HG03457 (cell line): ENCODE results near the gene PDLIM4.

ENCODE experiments used
- ATAC-seq: cut with Tn5 transposase; IDR thresholded peaks from one replicate; pipeline ENCODE4 v1.9.1; 2021; ENCODE audit warnings: moderate number of reproducible peaks; ENCODE audit not compliant: unreplicated experiment

Gene PDLIM4

DNA sequence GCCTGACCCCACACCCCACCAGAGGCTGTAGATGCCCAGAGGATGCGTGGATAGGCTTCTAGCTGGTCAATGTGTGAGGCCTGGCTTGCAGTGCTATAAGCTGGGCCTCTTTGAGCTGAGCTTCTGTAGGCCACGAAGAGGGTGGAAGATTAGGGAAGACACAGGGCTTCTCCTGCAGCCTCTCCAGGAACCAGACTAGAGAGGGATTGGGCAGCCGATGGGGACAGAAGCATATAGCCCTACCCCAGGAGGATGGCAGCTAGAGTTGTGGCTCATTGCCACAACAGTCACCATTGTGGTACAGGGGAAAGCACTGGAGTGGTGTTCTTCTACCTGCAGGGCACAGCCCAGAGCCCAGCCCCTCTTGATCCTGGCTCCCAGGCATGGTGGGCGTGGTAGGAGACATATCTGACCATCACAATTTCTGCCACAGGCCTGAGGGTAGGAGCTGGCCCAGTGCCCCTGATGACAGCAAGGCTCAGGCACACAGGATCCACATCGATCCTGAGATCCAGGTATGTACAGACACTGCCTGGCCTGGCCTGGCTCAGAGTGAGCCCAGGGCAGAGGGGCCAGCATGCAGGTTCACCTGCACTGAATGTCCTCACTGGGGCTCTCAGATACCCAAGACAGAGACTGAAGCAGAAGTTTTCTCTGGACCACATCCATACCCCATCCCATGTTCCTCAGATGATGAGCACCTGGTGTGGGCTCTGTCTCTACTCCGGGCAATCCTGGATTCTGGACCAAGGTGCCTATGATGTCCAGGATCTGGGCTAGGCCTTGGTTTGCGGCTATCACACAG, 8.7 kb downstream of the PDLIM4 start:
- ATAC-seq, result no peak

DNA sequence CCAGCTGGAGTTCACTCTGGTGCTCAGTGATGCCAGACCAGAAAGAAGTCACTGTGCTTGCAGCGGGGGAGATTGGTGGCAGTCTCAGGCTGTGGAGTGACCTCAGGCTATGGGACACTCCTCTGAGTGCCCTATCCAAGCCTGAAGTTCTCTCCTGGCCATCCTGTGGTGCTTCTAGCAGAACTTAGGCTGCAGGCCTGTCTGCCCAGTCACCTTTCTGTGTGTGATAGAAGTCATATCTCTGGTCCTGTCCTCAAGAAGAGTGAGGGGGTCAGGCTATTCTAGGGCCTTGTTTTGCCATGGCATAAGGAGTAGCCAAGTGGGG, 9.3 kb downstream of the PDLIM4 start:
- no peak for ATAC-seq

DNA sequence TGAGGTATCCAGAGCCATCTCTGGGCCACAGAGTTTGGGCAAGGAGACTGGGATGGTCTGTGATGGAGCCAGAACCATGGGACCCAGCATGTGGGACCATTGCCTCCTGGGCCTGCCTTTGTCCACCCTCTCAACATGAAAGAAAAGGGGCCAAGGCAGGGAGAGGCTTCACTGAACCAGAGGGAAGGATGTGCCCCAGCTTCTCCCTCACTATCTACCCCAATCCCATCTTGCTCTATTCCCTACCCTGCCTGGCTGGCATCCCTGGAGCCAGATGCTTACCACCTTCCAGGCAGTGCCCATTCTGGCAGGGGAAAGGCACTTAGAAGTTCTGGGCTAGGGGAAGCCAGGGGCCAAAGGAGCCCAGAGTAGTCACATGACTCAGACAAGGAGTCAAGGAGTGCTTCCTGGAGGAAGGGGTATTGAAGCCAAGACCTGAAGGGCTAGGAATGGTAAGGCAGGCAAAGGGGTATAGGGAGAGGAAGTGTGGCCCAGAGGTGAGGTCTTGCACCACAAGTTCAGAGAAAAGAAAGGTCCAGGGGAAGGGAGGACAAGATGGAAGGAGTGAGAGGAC, 9.8 kb downstream of the PDLIM4 start:
- ATAC-seq, result no peak

DNA sequence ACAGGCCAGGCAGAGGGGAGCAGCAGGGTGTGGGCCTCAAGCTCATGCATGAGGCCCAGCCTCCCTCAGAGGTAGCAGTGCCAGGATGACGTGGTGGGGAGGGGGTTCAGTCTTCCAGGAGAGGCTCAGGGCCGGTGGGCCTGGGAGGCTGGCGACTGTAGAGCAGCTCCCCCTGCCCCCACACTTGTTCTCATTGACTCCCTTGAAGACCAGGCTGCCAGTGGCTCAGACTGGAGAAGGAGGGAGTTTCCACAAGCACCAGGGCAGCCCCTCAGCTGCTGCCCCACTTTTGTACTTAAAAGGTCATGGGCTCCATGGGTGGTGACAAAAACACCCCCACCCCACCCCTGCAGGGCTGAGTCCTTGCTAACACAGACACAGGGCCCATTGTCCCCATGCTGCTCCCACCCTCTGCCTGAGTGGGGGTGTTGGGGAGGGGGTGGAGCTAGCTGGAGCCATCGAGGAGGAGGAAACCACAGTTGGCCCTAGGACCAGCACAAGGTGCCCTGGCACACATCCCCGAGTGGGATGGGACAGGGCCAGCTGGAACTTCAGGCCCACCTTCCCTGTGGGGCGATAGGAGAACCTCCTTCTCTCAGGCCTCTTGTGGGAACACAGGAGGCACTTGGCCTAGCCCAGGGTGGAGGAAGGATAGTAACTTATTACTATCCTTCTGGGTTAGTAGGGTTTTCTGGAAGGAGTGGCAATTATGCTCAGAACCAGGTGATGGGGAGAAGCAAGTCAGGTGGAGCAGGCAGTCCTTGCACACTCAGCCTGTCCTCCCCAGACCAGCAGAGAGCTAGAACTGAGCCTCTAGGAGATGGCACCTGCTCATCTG, 10.7 kb downstream of the PDLIM4 start:
- ATAC-seq, result no peak

DNA sequence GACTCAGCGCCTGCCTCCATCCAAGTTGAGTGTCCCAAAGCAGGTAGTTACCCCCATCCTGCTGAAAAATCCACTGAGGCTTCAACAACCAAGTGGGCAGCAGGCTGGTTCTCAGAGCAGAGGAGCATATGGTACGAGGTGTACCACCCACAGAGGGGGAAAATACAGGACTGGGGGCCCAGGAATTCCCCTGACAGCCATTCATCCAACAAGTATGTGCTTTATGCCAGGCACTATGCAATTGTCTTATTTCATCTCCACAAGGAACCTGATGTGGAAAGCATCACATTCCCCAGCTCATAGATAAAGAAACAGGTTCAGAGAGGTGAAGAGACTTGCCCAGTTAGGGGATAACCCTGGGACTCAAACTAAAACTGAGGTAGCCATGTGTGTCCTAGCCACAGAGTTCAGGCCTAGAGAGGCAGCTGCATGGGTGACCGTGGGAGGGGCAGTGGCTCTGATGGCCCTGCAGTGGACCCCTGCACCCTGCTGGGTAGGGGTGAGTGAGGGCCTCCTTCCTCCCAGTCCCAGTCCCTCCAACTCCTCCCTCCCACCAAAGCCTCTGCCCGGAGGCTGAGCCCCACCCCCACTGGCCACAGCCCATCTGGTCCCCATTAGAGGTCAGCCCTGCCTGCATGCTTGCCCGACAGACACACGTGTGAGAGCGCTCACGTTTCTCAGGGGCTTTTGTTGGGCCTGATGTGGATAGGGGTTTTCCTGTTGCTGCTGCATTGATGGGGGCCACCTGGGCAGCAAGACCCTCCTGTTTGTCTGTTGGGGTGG, 11.5 kb downstream of the PDLIM4 start:
- no peak for ATAC-seq

DNA sequence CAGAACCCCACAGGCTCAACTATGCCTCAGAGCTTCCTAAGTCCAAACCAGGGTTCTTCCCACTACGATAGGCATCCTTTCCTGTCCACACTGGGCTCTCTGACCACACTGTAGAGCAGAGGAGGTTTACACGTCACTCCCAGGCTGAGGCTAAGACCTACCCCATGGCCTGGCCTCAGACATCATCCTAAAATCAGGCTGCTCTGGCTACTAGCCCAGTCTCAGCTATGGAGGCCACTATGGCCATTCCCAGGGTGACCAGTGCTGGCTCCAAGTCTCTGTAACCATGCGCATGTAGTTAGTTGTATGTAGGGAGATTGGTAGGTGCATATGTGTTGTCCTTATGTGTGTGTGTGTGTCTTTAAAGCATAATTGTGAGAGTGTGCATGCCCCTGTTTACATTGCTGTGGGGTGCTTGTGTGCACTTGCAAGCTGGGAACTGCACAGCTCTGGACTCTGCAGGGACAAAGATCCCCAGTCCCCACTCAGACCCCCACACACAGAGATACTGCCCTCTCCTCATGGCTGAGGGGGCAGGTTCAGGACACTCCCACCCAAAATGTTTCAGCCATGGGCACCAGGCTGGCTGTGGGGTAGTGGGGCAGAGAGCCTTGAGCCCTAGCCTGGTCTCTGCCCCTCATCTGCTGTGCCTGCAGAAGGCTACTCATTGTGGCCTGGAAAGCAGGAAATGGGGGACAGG, 12.3 kb downstream of the PDLIM4 start:
- no peak for ATAC-seq

DNA sequence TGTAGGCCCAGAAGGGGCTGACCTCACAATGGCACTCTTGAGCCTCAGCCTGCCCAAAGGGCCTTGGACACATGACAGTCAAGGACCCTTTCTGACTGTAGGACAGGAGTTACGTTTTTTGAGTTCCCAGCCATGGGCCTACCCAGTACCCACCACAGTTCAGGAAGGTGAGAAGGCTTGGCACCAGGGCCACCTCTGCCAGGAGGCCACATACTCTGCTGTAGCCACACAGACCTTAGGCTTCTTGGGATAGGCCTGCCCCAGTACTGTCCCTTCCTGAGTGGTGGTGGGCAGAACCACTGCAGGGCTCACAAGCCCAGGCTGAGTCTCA, 12.8 kb downstream of the PDLIM4 start:
- no peak for ATAC-seq

DNA sequence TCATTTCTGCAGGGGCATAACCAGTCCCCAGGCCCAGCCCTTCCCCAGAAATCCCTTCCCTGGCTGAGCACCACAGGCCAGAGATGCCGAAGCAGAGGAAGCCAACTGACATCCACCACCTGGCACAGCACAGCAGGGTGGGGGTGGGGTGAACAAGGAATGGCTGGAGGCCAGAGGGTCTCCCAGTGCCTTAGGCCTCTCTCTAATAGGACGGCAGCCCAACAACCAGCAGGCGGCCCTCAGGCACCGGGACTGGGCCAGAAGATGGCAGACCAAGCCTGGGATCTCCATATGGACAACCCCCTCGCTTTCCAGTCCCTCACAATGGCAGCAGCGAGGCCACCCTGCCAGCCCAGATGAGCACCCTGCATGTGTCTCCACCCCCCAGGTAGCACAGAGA, 13.2 kb downstream of the PDLIM4 start:
- no peak for ATAC-seq

DNA sequence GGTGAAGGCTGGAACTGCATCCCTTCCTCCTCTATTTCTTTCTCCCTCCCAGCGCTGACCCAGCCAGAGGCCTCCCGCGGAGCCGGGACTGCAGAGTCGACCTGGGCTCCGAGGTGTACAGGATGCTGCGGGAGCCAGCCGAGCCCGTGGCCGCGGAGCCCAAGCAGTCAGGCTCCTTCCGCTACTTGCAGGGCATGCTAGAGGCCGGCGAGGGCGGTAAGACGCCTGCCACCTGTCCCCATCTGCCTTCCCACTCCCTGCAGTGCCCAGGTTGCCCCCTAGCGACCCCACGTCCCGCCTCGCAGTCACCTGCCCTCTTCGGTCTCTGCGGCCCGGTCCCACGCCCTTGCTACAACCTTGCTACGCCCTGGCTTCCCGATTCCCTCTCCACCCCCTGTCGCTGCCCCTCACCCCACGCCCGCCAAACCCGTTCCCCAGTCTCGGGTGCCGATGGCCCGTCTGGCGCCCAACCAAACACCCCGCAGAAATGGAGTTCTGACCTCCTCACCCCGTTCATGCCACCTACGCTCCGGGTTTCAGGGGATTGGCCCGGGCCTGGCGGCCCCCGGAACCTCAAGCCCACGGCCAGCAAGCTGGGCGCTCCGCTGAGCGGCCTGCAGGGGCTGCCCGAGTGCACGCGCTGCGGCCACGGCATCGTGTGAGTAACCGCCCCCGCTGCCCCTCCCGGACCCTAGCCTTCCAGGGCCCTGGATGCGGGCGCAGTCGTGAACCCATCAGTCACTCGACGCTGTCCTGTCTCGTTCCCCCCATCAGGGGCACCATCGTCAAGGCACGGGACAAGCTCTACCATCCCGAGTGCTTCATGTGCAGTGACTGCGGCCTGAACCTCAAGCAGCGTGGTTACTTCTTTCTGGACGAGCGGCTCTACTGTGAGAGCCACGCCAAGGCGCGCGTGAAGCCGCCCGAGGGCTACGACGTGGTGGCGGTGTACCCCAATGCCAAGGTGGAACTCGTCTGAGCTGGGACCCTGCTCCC, 14.1 kb downstream of the PDLIM4 start:
- no peak for ATAC-seq

DNA sequence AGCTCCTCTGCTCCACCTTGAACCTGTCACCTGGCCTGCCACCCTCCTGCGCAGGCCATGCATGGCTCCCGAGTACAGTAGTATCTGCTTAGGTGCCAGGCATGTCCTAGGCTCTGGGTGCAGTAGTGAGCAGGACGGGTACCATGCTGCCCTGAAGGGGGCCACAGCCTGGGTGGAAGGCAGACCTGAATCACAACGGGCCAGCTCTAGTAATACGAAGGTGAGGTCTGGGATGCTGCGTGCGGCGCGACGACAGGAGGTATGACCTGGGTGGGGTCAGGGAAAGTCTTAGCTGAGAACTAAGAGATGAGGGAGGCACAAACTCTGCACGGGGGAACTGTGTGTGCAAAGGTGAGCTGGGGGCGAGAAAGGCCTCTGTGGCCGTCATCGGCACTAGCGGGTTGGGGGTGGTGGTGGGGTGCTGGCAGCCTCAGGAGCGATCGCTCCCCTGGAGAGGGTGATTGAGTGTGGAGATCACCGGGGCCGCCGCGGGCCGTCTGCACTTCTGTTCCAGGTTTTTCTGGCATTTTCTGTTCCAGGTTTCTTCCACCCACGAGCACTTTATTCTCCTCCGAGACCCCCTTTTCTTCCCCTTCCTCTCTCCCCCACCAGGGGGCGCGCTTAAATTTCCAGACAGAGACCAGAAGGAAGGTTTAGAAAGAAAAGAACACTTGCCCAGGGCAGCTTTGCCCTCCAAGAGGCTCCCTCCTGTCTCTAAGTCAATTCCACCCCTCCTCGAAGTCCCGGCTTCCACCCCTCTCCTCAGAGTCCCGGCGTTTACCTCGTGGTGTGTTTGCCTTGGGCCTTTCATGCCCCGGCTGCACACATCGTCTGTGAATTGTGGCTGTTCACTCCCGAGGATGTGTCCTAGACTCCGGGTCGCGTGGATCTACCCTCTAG, 15.1 kb downstream of the PDLIM4 start:
- no peak for ATAC-seq

DNA sequence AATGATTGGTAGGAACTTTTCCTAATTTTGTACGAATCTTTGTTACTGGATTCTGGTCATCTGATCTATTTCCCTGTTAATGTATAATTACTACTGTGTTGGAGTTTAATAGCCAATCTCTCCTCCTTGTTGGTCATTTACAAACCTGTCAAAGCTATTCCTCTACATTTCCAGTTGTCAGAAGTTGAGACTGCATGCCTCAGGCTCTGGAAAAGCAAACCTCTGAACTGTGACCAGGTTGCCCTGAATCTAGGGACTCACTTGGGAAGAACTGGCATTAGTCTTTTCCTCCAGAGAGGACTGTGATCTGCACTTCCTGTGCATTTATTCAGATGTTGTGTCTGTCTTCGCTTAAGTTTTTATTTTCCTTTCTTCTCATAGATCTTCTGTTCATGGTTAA, 16.1 kb downstream of the PDLIM4 start:
- ATAC-seq, result no peak

DNA sequence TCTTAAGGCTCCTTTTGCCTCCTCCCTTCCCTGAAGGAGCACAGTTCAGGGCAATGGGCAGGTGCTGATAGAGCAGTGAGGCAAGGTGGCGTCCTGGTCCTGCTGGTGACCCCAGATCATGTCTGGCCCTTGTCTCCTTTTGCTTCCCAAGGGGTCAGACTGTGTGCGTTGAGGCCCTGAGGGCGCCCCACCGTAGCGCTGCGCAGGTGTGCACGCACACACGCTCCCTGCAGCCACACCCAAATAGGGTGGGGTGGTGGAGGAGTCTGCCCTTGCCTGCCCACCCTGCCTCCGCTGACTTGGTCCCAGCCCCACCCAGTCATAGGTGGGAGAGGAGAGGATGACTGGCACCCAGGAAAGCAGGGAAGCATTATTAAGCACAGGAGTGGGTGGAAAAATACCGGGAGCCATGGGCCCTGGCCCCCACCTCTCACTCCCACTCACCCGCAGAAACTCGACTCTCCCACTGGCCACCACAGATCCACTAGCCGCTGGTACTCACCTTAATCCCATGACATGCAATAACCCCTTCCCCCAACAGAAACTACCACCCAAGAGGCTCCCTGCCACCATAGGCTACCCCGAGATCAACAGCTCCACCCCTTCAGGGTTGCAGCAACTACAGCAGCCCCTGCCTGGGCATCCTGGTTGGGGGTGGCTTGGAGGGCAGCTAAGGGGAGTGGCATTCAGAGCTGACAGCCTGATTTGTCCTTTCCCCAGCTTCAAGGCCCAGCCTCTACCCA, 16.7 kb downstream of the PDLIM4 start:
- ATAC-seq, result no peak

DNA sequence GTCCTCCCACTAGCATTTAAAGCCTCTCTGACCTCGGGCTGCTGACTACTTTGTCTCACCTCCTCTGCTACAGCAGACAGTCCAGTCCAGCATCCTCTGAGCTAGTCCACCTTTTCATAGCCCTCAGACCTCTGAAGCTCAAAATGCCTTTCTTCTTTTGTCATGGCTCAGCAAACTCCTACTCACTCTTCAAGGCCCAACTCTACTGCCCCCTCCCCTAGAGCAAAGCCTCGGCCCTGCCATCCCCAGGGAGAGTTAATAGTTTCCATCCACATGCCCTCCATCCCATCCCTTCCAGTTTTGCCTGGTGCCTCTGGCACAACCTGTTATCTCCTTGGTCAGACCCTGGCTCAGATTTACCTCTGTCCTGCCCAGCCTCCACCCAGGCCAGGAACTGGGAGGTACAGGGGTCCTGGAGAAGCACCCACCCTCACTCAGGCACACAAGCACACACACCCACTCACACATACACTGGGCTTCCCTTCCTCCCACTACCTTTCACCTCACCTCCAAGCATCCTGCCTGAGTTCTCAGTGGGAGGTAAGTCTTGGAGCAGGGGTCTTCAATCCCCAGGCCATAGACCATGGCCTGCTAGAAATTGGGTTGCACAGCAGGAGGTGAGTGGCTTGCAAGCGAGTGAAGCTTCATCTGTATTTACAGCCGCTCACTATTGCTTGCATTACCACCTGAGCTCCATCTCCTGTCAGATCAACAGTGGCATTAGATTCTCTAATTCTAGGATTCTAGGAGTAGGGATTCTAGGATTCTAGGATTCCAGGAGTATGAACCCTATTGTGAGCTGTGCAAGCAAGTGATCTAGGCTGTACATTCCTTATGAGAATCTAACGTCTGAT, 18.1 kb downstream of the PDLIM4 start:
- ATAC-seq, result no peak

DNA sequence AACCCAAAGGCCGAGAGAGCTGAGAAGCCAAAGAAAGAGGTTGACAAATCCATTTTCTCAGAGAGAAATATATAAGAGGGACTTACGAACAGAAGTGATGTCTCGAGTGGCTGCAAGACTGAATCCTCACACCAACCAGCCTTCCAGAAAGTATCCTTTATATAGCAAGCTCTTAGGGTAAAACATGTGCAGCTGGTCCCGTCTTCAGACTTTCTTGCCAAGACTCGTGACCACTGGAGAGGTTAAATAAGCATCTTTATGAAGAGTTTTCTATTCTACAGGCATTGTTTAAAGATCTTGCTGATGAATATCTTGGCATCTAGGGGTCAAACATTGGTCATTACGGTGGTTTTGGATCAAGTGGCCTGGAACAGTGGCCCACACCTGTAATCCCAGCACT, 19.8 kb downstream of the PDLIM4 start:
- ATAC-seq, result no peak

DNA sequence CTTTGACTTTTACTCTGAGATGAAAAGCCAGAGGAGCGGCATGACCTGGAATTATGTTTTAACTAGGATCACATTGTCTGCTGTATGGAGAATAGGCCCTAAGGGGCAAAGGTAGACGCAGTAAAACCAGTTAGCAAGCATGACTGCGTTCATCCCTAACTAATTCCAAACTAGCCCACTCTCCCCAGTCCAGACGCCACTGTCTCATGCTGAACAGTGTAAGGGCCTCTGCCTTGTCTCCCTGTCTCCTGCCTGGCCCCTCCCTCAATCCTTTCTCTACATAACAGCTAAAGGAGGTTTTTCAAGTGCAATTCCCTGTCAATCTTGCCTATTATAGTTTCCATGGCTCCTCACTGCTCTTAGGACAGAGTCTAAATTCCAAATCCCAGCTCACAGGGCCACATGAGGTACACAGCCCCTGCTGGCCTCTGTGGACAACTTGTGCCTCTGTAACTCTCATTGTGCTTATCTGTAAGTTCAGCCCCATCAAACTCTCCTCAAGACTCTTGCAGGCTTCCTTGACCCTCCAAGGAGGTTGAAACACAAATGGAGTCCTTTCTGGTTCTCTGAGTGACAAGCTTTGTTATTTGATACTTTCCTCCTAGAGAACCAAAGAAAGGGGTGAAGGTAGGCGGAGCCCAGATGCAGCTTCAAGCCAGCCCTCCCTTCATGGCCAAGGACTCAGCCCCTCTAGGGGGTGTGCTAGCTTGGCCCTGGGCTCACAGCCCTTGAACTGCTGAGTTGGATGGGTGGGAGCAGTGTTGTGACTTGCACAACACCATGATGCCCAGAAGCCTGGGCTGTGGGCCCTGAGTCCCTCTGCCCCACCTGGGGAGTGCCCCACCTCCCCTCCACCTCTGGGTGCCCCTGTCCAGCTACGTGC, 20.7 kb downstream of the PDLIM4 start:
- no peak for ATAC-seq

DNA sequence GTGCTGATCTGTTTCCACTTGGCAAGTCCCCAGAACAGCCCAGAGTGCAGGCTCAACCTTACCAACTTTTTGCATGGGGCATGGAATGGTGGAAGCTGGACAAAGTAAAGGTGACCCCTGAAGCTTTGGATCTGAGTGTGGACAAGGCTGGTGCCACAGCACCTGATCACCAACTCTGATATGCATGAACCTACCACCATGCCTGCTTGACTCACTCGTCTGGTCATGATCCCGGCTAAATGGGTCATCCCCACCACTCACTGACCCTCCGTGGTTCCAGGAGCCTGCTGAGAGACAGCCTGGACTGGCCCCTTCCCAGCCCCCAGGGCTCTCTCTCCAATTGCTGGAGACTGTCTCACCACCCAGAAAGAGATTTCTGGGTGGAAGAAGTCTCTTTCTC, 22.3 kb downstream of the PDLIM4 start:
- no peak for ATAC-seq
